ENCODE measurements around the gene CD2.

Gene CD2

GRCh38 chr1:116760996-116761665 is 6.9 kb downstream of the CD2 start:
- TF ChIP-seq, protein P1, sequence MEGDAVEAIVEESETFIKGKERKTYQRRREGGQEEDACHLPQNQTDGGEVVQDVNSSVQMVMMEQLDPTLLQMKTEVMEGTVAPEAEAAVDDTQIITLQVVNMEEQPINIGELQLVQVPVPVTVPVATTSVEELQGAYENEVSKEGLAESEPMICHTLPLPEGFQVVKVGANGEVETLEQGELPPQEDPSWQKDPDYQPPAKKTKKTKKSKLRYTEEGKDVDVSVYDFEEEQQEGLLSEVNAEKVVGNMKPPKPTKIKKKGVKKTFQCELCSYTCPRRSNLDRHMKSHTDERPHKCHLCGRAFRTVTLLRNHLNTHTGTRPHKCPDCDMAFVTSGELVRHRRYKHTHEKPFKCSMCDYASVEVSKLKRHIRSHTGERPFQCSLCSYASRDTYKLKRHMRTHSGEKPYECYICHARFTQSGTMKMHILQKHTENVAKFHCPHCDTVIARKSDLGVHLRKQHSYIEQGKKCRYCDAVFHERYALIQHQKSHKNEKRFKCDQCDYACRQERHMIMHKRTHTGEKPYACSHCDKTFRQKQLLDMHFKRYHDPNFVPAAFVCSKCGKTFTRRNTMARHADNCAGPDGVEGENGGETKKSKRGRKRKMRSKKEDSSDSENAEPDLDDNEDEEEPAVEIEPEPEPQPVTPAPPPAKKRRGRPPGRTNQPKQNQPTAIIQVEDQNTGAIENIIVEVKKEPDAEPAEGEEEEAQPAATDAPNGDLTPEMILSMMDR (IDR thresholded peaks at IDR 0.05; ENCODE audit: control extremely low read depth, extremely low read depth, low read depth, missing control alignments): no peak
- CTCF ChIA-PET: interaction anchor here (1.0 to 2.4 kb wide), 5 partner anchors 9 to 117 kb away, joined by 4 to 7 read pairs (median 4); no protein-coding TSS in a partner anchor
- no peak for DNase-seq (ENCODE audit: extremely low spot score)
- POLR2A ChIA-PET: interaction anchor here (0.6 kb wide), 1 partner anchor 205 kb away, joined by 4 read pairs; no protein-coding TSS in a partner anchor

GRCh38 chr1:116762281-116762680 is 8.1 kb downstream of the CD2 start:
- ChIA-PET CTCF (interaction anchor here (0.9 to 4.4 kb wide), 10 partner anchors 9 to 116 kb away, joined by 3 to 40 read pairs (median 4); partner anchors contain the start of gene CD2), POLR2A (no interaction called here)
- TF ChIP-seq, protein P1 (IDR thresholded peaks at IDR 0.05; ENCODE audit: control extremely low read depth, extremely low read depth, low read depth, missing control alignments): no peak
- DNase-seq (ENCODE audit: extremely low spot score): no peak

DNA sequence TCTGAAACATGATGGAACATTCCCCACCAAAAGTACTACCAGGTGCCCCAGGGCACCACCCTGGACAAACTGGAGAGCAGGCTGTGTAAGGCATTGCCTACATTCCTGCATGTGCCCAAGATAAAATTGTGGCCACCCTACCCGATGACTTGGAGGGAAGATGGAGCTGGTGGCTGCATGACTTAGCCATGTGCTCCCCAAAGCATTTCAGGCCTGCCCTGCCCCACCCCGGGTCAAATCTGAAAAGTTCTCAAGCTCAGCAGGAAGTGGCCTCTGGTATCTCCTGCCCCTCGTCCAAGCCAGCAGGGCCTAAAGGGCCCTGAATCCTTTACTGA is 8.5 kb downstream of the CD2 start:
- POLR2A ChIA-PET: no interaction called here
- TF ChIP-seq, protein P1 (IDR thresholded peaks at IDR 0.05; ENCODE audit: control extremely low read depth, extremely low read depth, low read depth, missing control alignments): no peak

DNA sequence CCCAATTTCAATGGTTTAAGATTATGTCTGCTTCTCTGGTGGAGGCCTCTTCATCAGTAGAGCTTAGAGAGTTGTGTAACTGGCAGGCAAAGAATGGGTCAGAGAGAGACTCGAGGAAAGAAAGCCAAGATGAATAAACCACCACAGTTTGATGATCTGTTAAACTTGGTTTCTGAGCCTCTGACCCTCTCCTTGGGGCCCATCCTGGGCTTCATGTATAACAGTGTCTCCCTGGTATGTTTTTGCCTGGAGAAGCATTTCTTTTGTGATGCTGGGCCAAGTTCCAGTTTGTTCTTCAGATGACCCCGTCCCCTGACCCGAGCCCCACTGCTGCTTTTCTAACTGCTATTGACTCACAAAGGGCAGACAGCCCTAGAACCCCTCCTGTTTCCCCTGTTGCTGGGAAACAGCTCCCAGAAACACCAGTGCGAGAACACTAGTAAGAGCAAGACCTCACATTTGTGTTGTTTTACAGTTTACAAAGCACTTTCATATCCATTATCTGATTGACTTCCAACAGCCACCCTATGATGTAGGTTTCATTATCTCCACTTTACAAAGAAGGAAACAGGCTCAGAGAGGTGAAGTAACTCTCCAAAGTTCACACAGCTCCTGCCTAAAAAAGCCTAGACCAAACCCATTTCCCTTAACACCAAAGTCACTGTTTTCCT is 9.0 kb downstream of the CD2 start:
- DNase-seq (ENCODE audit: extremely low spot score): no peak
- ChIA-PET CTCF (interaction anchor here (0.8 to 4.4 kb wide), 14 partner anchors 9 to 189 kb away, joined by 3 to 40 read pairs (median 5); partner anchors contain the start of gene CD2), POLR2A (interaction anchor here (0.6 to 2.1 kb wide), 2 partner anchors 25 to 193 kb away, joined by 3 to 7 read pairs; no protein-coding TSS in a partner anchor)
- TF ChIP-seq, protein P1 (IDR thresholded peaks at IDR 0.05; ENCODE audit: control extremely low read depth, extremely low read depth, low read depth, missing control alignments): no peak

More for the DNA sequence above, 8.5 kb downstream of the CD2 start:
- DNase-seq (ENCODE audit: extremely low spot score): no peak
- CTCF ChIA-PET: interaction anchor here (0.9 to 4.4 kb wide), 10 partner anchors 9 to 109 kb away, joined by 3 to 40 read pairs (median 5); partner anchors contain the start of gene CD2

- no peak for DNase-seq (ENCODE audit: extremely low spot score)
These were observed 9.7 kb downstream of the CD2 start for GRCh38 chr1:116763787-116764465.

More at GRCh38 chr1:116763787-116764465, 9.7 kb downstream of the CD2 start:
- ChIA-PET POLR2A (interaction anchor here (0.6 to 2.1 kb wide), 2 partner anchors 26 to 194 kb away, joined by 3 to 7 read pairs; no protein-coding TSS in a partner anchor), CTCF (interaction anchor here (0.8 to 4.4 kb wide), 23 partner anchors 8 to 250 kb away, joined by 3 to 40 read pairs (median 5); partner anchors contain the start of gene CD2)
- TF ChIP-seq, protein P1 (IDR thresholded peaks at IDR 0.05; ENCODE audit: control extremely low read depth, extremely low read depth, low read depth, missing control alignments): no peak
